K562 (cell line): ENCODE measurements around the gene TRIM3.

Experiments used
- CREB1 ChIP-seq, 2 experiments: sonication (generic) in 1 of 2; formaldehyde crosslinking in 1 of 2; IDR thresholded peaks; 2 replicates each; pipeline versions ENCODE4 v1.6.1 to v1.8.0; 2012 to 2022; ENCODE audit warnings: inconsistent platforms in 1 of 2, mild to moderate bottlenecking in 1 of 2, missing genetic modification reagents in 1 of 2, moderate library complexity in 1 of 2
- CTCF ChIP-seq, 3 experiments: IDR thresholded peaks in 2 of 3; conservative IDR thresholded peaks in 1 of 3; 2 replicates each; pipeline ENCODE4 v1.5.1; 2011 to 2012; ENCODE audit warnings: low read length in 3 of 3, mild to moderate bottlenecking in 3 of 3, control low read depth in 2 of 3, improper control_type of control experiment in 1 of 3, inconsistent platforms in 1 of 3, low read depth in 1 of 3, mixed read lengths in 1 of 3, moderate library complexity in 1 of 3; ENCODE audit not compliant: insufficient read depth in 2 of 3
- FOXK2 ChIP-seq, 2 experiments: fragments of 450-650 bp; IDR thresholded peaks in 1 of 2; conservative IDR thresholded peaks in 1 of 2; 2 replicates each; pipeline ENCODE4 v1.6.1; 2016; ENCODE audit warnings: low read depth in 2 of 2, mild to moderate bottlenecking in 1 of 2
- POLR2A ChIP-seq: fragments of 450-650 bp; conservative IDR thresholded peaks from 2 replicates; pipeline ENCODE4 v1.6.1; 2016
- PURB ChIP-seq: sonication (generic); formaldehyde crosslinking; IDR thresholded peaks from 2 replicates; pipeline ENCODE4 v1.9.0; 2021; ENCODE audit warnings: low read depth, mild to moderate bottlenecking, missing genetic modification reagents
- ZKSCAN1 ChIP-seq: fragments of 150-350 bp; IDR thresholded peaks from 2 replicates; pipeline ENCODE4 v1.6.1; 2016; ENCODE audit warnings: low read depth, low read length
- ZNF24 ChIP-seq: fragments of 450-650 bp; IDR thresholded peaks from 2 replicates; pipeline ENCODE4 v1.6.1; 2016
- ZNF639 ChIP-seq, 2 experiments: fragments of 200-800 bp in 1 of 2; sonication (Bioruptor generic) in 1 of 2; sonication (generic) in 1 of 2; formaldehyde crosslinking in 1 of 2; IDR thresholded peaks in 1 of 2; conservative IDR thresholded peaks in 1 of 2; 2 replicates each; pipeline versions ENCODE4 v1.5.0 to v1.6.1; 2016 to 2020; ENCODE audit warnings: missing compliant biosample characterization in 1 of 2, missing genetic modification characterization in 1 of 2, missing genetic modification reagents in 1 of 2

GRCh38 chr11:6400431-6401345, 73.1 kb downstream of the TRIM3 start:
- TF ChIP-seq POLR2A, result no peak
- no peak for TF ChIP-seq ZNF639 (CRISPR knock-in tag; conservative IDR thresholded peaks at IDR 0.05 in 1 of 2, IDR thresholded peaks at IDR 0.05 in 1 of 2)
- no peak for TF ChIP-seq ZKSCAN1
- TF ChIP-seq ZNF24, result no peak
- TF ChIP-seq FOXK2 (conservative IDR thresholded peaks at IDR 0.05 in 1 of 2, IDR thresholded peaks at IDR 0.05 in 1 of 2; ENCODE audit: low read depth in 2 of 2), result no peak
- TF ChIP-seq CTCF (IDR thresholded peaks at IDR 0.05 in 2 of 3, conservative IDR thresholded peaks at IDR 0.05 in 1 of 3; ENCODE audit: insufficient read depth in 2 of 3, low read depth in 1 of 3, low read length in 3 of 3), result no peak
- TF ChIP-seq CREB1 (IDR thresholded peaks at IDR 0.05), result no peak
- no peak for TF ChIP-seq CREB1 (CRISPR knock-in tag; IDR thresholded peaks at IDR 0.05)
- no peak for TF ChIP-seq PURB (CRISPR knock-in tag)
